HG02970 (cell line): ENCODE data around the gene CALN1.

Experiments used
- ATAC-seq: cut with Tn5 transposase; IDR thresholded peaks from one replicate; pipeline ENCODE4 v1.9.1; 2021; ENCODE audit warnings: mild to moderate bottlenecking, moderate library complexity, moderate number of reproducible peaks; ENCODE audit not compliant: unreplicated experiment, low FRiP score

Gene CALN1

DNA sequence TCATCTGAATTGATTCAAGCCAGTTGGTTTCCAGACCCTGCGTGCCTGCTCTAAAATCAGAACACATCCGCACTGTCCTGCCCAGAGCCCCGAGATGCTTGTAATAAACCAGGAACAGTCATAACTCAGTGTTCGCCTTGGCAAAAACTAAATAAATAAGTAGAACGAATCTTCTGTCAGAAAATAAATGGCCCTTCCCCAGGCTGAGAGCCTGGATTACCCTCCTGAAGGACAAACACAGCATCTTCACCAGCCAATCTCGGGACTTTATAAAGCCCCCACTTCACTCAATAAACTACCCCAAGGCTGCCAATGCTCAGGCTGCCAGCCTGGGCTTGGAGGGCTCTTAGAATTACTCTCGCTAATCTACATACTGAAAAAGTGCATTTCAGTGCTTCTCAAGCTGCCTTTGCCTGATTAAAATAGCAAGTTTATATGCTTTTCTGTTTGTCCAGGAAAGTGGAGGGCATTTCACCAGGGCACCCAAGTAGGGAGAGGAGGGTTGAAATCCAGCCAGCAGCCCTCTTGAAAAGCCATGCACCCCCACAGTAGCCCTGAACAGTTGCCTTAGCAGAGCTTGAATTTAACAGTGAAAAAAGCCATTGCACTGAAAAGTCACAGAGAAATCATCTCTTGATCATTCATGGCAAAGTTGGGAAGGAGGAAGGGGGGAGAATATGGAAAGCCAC lies 136.6 kb downstream of the CALN1 start:
- ATAC-seq: no peak

DNA sequence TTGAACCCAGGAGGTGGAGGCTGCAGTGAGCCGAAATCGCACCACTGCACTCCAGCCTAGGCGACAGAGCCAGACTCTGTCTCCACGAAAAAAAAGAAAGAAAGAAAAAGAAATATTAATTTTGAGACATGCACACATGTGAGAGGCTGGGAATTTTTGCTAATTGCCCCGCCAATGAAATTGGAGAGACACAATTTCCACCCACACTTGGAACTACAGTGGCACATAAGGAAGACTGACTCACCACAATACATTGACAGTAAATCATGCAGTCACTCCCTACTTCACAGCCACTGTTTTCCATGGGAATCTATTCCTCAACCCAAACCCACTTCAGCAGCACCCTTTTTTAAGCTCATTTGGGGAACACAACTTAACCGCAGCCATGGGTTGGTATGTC lies 139.7 kb downstream of the CALN1 start:
- ATAC-seq: no peak

DNA sequence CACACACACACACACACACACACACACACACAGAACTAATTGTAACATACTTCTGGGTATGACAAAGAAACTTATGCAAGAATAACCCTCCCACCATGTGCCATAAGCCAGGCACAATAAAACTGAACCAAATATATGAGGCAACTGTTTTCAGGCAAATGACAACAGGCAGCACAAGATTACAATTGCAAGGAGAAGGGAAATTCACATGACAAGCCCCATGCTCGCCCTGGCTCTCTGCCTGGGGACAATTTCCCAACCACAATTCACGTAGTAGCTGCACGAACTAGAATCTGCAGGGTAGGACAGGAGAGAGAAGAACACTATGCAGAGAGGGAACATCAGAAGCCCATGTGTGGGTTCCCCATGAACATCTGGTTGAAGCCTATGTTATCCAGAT lies 143.3 kb downstream of the CALN1 start:
- ATAC-seq: no peak

DNA sequence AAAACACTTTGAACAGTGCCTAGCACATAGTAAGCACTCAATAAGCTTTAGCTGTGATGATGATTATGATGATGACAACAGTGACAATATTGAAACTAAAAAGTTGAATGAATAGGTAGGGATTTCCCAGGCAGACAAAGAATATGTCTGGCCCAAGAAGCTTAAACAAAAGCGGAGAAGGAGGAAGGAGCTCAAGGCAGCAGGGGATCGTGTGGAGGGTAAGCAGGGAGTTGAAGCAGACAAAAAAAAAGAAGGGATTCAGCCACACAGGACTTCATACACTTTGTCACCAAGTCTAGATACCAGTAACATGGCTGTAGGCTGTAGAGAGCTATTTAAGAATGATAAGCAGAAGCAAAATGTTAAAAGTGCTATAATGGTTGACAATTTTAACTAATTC lies 144.0 kb downstream of the CALN1 start:
- ATAC-seq: no peak

DNA sequence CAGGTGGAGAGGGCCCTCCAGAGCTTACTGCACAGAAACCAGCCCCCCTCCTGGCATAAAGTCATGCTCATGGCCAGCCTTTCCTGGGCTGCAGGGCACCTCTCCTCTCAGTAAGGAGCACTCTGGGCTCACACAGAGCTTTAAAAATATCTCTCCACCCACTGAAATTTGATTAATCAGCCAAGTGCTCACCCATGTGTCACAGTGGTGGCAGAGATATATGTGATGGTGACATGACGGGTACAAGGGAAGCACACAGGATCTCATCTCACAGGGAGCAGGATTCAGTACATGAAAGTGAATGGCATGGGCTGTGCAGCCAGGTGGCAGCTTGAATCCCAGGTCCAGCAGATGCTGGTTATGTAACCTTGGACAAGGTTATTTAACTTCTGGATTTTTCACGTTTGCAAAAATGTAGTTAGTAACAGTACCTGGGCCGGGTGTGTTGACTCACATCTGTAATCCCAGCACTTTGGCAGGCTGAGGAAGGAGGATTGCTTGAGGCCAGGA lies 144.8 kb downstream of the CALN1 start:
- ATAC-seq: no peak

DNA sequence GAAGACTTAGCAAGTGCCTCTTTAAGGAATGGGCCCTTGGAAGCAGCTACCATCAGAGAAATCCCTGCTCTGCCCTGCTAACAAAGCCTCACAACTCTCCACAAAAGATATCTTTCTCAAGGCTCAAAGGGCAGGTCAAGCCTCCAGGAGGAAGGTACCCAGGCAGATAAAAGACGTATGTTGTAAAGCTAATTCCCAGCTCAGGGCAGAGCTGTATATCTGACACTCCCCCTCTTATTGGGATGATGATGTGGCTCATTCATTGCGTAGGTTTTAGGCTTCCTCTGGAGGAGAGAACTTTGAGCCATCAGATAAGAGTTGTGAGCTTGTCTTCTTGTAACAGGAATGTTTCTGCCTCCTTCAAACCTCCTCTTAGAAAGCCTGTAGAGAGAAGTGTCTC lies 145.4 kb downstream of the CALN1 start:
- ATAC-seq: no peak

DNA sequence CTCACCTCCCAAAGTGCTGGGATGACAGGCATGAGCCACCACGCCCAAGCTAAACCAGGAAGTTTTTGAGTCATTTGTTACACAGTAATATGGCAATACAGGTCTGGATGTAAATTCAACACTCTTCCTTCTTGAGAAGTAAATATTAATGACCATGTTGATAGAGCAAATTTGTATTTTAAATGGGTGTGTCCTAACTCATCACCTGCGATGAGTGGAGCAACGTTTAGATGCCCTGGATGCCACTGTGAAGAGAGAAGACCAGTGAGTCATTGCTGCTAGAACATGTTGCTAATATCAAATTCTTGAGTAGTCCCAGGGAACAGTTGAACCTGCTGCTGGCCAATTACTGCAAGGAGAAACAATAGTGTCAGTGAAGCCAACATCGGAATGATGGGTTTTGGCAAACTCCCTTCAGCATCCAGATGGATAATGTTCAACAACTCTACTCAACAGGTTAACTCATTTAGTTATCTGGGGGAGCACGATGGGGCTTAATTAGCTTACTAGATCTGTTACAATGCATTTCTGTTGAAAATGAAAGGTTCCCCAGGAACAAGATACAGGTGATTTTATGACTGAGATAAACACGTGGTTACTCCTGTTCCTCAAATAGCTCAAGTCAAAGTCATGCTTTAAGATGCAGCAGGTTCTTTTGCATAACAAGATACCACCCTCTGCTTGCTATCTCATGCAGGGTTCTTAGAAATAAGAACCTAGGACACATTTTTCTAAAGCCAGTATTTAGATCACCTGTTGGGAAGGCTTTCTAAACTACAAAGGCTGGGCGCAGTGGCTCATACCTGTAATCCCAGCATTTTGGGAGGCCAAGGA lies 146.8 kb downstream of the CALN1 start:
- no peak for ATAC-seq

DNA sequence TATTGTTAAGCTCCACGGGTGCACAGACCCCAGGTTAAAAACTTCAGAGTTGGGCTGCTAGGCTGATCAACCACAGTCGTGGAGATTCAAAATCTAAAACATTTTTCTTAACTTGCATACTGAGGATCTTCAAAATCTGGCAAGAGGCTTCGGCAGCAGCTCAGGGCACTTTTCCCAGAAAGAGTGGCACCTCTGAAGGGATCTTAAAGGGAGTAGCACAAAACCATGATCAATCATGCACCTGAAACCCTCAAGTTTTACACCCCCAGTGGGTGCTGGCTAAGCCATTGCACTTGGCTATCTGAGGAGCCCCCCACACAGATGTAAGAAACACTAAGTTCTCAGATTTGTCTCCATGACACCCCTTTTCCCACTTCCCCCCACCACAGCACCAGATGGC lies 151.7 kb downstream of the CALN1 start:
- ATAC-seq: no peak

DNA sequence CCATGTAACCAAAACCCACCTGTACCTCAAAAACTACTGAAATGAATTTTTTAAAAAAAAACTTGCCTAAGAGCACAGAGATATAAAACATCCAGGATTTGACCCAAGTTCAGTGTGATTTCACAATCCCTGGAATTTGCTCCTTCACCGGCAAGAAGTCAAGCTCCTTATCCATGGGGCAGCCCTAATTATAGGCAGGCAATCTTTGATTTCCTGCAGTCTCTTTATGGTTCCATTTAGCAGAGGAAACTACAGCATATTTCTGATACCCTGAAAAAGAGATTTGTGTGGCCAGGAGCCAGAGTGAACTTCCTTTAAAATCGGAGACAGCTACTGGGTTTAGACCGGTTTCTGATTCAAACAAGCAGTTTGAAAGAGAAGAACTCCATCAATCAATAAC lies 154.1 kb downstream of the CALN1 start:
- ATAC-seq: no peak

DNA sequence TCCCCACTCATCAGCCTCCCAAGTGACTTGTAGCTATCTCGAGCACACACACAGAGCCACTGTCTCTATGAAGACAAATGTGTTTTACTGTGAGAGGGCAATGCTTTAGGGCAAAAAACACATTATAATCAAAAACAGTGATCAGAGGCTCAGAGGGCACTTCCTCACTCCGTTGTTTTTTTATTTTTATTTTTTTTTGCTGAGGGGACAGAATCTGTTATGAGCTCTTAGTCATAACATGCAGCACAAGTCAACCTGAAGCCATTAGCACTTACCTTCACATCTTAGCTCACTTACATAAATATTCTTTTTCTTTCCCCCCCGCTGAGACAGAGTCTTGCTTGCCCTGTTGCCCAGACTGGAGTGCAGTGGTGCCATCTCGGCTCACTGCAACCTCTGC lies 157.7 kb downstream of the CALN1 start:
- no peak for ATAC-seq

DNA sequence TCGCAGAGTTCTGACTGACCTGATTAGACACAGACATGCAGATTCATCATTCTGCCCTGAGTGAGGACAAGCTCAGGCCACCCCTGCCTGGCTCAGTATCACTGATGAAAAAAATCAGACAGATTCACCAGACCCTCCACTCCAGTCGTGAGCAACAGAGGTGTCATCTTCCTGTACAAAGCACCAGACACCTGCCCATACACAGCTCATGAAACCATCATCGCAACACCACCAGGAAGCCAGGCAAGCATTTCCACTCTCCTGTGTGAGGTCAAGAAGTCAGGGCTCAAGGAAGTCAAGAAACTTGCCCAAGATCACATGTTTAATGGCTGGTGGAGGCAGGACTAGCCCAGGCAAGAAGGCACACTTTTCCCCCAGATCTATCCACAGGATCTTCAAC lies 163.0 kb downstream of the CALN1 start:
- ATAC-seq: no peak

DNA sequence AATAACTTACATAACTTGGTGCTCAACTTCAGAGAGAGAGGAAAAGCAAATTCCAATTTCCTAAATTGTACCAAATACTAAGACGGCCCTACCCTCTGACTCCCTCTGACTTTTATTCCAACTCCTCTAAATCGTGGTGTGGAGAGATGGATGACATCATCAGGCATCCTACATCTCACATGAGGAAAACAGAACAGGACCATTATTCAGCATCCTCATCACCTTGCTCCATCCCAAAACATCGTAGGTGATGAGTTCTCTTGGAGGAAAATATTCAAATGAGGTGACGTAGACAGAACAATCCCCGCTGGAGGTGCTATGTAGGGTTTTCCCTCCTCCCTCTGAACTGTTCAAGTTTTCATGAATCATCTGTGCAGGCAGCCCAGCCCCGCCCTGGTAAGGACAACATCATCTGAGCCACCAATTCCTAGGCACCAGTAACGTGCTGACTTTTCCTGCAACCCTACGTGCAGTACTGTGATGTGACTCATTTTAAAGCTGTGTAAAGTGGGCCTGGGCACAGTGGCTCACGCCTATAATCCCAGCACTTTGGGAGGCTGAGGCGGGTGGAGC lies 167.2 kb downstream of the CALN1 start:
- no peak for ATAC-seq

DNA sequence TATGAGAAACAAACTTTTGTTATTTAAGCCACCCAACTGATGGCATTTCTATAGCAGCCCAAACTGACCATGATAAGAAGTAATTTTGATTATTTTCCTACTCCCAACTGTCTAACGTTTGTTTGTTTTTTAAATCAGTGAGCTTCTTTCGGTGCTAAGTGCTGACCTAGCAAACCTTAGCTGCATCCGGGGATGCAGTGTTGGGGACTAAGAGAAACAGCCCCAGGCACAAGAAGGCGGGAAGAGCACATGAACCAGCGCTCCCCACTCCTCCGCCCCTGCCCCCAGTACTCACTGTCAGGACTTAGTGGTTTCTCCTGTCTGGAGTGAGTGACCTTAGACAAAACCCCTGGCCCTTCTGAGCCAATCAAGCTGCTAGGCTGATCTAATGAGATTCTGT lies 168.8 kb downstream of the CALN1 start:
- no peak for ATAC-seq

DNA sequence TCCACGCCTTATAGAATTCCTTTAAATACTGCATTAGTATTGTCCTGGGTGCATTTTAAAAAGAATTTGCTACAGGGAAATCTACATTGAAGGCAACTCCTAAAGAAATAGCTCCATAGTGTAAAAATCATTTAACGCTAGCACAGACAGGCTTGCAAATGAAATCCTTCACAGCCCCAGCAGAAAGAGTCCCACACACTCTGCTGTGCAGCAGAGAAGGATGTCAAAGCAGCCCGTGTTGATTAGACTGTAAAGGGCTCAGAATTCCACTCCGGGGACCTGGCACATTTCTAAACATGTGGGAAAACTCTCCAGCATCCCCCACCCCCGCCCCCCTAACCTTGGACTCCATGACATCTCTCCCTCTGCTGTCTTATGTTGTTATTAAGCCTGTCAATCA lies 176.8 kb downstream of the CALN1 start:
- ATAC-seq: no peak

DNA sequence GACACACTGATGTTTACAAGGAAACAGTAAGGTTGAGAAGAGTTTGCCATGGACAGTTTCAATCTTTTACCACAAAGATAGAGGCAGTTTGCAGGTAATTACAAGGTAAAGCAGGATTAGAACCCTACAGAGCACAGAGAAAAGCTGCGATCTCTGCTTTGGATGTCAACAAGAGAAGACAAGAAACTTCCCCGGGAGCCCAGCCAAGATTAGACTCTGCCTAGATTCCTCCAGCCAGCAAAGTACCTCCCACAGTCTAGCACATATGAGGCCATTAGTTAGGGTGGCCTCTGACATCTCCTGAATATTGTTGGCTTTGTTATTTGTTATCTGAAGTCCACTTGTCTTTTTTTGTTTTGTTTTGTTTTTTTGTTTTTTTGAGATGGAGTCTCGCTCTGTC lies 178.1 kb downstream of the CALN1 start:
- ATAC-seq: no peak

DNA sequence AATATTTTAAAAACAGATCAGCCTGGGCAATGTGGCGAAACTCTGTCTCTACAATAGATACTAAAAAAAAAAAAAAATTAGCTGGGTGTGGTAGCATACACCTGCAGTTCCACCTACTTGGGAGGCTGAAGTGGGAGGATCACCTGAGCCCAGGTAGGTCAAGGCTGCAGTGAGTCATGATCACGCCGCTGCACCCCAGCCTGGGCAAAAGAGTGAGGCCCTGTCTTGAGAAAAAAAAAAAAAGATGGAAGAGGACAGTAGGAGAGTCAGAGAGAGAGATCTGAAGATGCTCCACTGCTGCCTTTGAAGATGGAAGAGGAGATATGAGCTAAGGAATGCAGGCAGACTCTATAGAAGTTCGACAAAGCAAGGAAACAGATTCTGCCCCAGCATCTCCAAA lies 181.9 kb downstream of the CALN1 start:
- no peak for ATAC-seq

DNA sequence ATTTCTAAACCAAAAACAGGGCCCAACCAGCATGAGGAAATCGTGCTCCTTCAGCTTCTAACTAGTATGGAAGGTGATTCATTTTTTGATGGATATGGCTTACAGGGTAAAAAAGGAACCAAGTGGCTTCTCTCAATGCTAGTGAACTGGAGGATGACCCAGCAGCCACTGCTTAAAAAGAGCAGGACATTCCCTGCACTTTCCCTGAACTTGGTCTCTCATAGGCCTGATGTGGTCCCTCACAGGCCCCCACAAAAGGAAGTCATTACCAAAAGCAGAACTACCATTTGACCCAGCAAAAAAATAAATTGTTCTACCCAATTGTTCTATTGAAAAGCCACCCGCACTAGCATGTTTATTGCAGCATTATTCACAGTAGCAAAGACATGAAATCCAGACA lies 188.8 kb downstream of the CALN1 start:
- no peak for ATAC-seq

DNA sequence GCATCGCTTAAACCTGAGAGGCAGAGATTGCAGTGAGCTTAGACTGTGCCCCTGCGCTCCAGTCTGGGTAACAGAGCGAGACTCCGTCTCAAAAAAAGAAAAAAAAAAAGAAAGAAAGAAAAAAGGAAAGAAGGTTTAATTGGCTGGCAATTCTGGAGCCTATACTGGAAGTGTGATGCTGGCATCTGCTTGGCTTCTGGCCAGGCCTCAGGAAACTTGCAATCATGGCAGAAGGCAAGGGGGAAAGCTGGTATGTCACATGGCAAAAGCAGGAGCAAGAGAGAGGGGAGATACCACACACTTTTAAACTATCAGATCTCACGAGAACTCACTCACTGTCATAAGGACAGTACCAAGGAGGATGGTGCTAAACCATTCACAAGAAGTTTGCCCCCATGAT lies 190.0 kb downstream of the CALN1 start:
- ATAC-seq: no peak

DNA sequence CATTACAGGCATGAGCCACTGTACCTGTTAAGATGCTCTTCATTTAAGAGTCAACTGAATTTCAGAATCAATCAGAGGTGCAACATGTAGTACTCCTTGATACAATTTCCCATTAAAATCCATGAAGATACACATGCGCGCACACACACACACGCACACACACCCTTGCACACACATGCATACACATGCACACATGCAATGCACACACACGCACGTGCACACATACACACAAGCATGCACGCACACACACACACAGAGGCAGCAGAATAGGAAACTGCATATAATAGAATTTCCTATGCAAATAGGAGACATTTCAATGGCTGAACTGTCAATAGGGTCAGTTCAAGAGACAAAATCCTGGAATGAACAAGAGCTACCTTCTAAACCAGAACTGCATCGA lies 192.6 kb downstream of the CALN1 start:
- no peak for ATAC-seq

DNA sequence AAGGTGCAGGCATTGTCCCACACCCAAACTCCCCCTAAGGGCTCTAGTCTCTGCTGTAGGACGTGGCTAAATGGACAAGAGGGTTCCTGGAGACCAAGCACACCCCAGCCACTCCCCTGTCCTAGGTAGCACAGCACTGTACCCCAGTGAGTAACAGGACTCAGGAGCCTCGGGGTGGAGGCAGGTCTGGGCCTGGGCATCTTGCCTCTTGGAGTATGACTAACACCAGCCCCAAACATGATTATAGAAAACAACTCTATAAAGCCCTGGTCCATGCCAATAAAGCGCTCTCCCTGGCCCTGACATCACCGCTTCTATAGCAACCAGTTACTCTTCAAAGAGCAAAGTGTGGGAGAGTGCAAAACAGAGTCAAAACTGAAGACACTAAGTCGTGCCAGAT lies 195.0 kb downstream of the CALN1 start:
- ATAC-seq: no peak

DNA sequence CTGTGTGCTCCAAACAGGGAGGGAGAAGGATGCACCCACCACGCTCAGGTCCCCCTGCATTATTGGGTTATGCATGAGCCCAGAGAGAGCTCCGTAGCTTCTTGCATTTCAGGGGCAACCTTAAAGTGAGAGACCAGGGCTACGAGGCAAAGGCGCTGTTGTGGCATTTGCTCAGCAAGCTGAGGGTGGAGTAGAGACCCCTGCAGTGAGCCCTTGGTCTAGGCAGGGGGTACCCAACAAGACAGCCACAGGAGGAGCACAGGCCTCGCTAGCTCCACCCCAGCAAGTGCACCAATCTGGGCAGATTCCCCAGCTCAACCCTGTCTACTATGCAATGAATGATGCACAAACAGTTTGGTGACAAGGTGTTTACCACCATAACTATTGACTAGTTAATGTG lies 198.4 kb downstream of the CALN1 start:
- no peak for ATAC-seq

DNA sequence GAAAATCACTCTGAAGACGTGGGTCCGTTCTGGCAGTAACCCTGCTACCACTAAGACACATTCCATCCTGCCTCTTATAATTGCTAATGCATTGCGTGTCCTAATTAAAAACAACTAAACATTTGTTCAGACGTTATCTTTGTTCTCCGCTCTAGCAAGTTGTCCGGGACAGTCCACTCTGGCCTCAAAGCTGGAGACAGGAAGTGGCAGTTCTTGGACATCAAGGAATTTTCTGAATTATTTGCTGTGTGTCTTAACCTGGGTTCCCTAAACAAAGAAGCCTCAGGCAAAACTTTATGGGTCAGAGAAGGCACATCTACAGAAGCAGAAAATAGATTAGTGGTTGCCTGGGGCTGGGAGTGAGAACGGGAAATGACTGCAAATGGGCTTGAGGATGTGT lies 199.1 kb downstream of the CALN1 start:
- ATAC-seq: no peak
